B cell (primary cell): Measurements from ENCODE around the gene SPINK1. TPM values are rescaled to one million over a fixed set of nuclear protein-coding genes. Genes with fewer than 3 reads are reported as not detected.

Experiments
- ATAC-seq: fragments of 200-7000 bp; cut with Tn5 transposase; one replicate; pipeline ENCODE4 v1.10.0; 2021; ENCODE audit warnings: low read depth, mild to moderate bottlenecking, moderate number of reproducible peaks, moderate library complexity
- CTCF ChIA-PET: fragments of 350-600 bp; sonication (Branson Sonifier 250); formaldehyde crosslinking; loops from one replicate; lab custom pipeline; 2021; ENCODE audit warnings: antibody characterized with exemption, inconsistent platforms; lab: Charles Lee
- POLR2A ChIA-PET: fragments of 350-600 bp; sonication (Branson Sonifier 250); formaldehyde crosslinking; loops from one replicate; lab custom pipeline; 2021; ENCODE audit warnings: antibody characterized with exemption; lab: Charles Lee
- DNase-seq: peaks from one replicate; pipeline ENCODE4 v3.0.0; 2013
- H2AFZ ChIP-seq: 2 replicates; pipeline ENCODE4 v1.6.1; 2012; ENCODE audit warnings: mild to moderate bottlenecking, low read depth, low read length; ENCODE audit not compliant: insufficient read depth, poor library complexity, severe bottlenecking
- H3K27ac ChIP-seq, 2 donors: 1 replicate in 1 of 2; 2 replicates in 1 of 2; pipeline ENCODE4 v1.5.1; 2012 to 2013; ENCODE audit warnings: low read length in 2 of 2, mild to moderate bottlenecking in 2 of 2, moderate library complexity in 1 of 2
- H3K27me3 ChIP-seq, 4 experiments: fragments of 200-600 bp in 1 of 4; sonication (generic) in 1 of 4; replicated peaks in 1 of 4; 1 replicate in 2 of 4; 2 replicates in 2 of 4; pipeline versions ENCODE4 v1.6.1 to v1.7.0; 2013 to 2016; ENCODE audit warnings: low read length in 3 of 4, mild to moderate bottlenecking in 2 of 4, mixed read lengths in 1 of 4, moderate library complexity in 1 of 4; ENCODE audit not compliant: insufficient read depth in 4 of 4, control insufficient read depth in 3 of 4; ENCODE audit errors: control extremely low read depth in 1 of 4
- H3K36me3 ChIP-seq, 2 experiments: replicated peaks in 1 of 2; 1 replicate in 1 of 2; 2 replicates in 1 of 2; pipeline versions ENCODE4 v1.6.1 to v1.7.1; 2013; ENCODE audit warnings: low read length in 1 of 2; ENCODE audit not compliant: insufficient read depth in 2 of 2, control insufficient read depth in 1 of 2; ENCODE audit errors: control extremely low read depth in 1 of 2, extremely low read depth in 1 of 2
- H3K4me1 ChIP-seq, 2 donors: fragments of 200-600 bp in 1 of 2; sonication (generic) in 1 of 2; 1 replicate in 1 of 2; 2 replicates in 1 of 2; pipeline versions ENCODE4 v1.5.1 to v1.6.1; 2013 to 2017; ENCODE audit warnings: low read length in 2 of 2; ENCODE audit not compliant: control insufficient read depth in 2 of 2, insufficient read depth in 2 of 2
- H3K4me2 ChIP-seq: replicated peaks from 2 replicates; pipeline ENCODE3; 2012; ENCODE audit warnings: mild to moderate bottlenecking, low read depth, low read length; ENCODE audit not compliant: poor library complexity, severe bottlenecking
- H3K4me3 ChIP-seq, 5 experiments: fragments of 200-600 bp in 1 of 5; sonication (generic) in 1 of 5; 1 replicate in 3 of 5; 2 replicates in 2 of 5; pipeline versions ENCODE4 v1.5.1 to v1.7.0; 2011 to 2016; ENCODE audit warnings: low read length in 4 of 5, mild to moderate bottlenecking in 4 of 5, low read depth in 2 of 5, control low read depth in 1 of 5, moderate library complexity in 1 of 5; ENCODE audit not compliant: insufficient read depth in 1 of 5; ENCODE audit errors: control extremely low read depth in 1 of 5, extremely low read depth in 1 of 5
- H3K79me2 ChIP-seq: fragments of 200-600 bp; sonication (generic); one replicate; pipeline ENCODE4 v1.6.0; 2016; ENCODE audit warnings: low read length; ENCODE audit not compliant: control insufficient read depth, insufficient read depth
- H3K9ac ChIP-seq: fragments of 200-600 bp; sonication (generic); 2 replicates; pipeline ENCODE4 v1.6.1; 2017; ENCODE audit warnings: mild to moderate bottlenecking, low read length, moderate library complexity
- H3K9me3 ChIP-seq, 3 donors: one replicate each; pipeline versions ENCODE4 v1.6.1 to v1.7.1; 2013; ENCODE audit warnings: low read length in 2 of 3; ENCODE audit not compliant: control insufficient read depth in 2 of 3, insufficient read depth in 1 of 3; ENCODE audit errors: control extremely low read depth in 1 of 3
- H4K20me1 ChIP-seq: 2 replicates; pipeline ENCODE4 v1.6.0; 2012; ENCODE audit warnings: mild to moderate bottlenecking, low read length; ENCODE audit not compliant: insufficient read depth, control insufficient read depth, poor library complexity, severe bottlenecking
- H3K27ac Mint-ChIP-seq: one replicate; pipeline ENCODE4 v1.8.0; 2021; ENCODE audit warnings: mixed read lengths
- H3K27me3 Mint-ChIP-seq: one replicate; pipeline ENCODE4 v1.8.0; 2021; ENCODE audit warnings: mixed read lengths
- H3K4me1 Mint-ChIP-seq: one replicate; pipeline ENCODE4 v1.8.0; 2021; ENCODE audit warnings: mixed read lengths
- H3K4me3 Mint-ChIP-seq: one replicate; pipeline ENCODE4 v1.8.0; 2021; ENCODE audit warnings: mixed read lengths
- H3K9me3 Mint-ChIP-seq: one replicate; pipeline ENCODE4 v1.8.0; 2022; ENCODE audit warnings: mixed read lengths; ENCODE audit not compliant: insufficient read depth
- EZH2 ChIP-seq: IDR thresholded peaks from 2 replicates; pipeline ENCODE4 v1.6.1; 2012; ENCODE audit warnings: borderline replicate concordance, low read depth, mild to moderate bottlenecking, moderate library complexity, low read length; ENCODE audit not compliant: insufficient read depth, poor library complexity, severe bottlenecking
- WGBS: methylation state at CpG from one replicate; pipeline ENCODE4 v1.1.5; 2013; ENCODE audit warnings: missing lambda C conversion rate; ENCODE audit not compliant: insufficient coverage; 5-methylcytosine and 5-hydroxymethylcytosine counted together
- intact Hi-C: fragments of 100-400 bp; cut with micrococcal nuclease; formaldehyde crosslinking; loops from one replicate; pipeline ENCODE4 v1.10.0; 2022
- polyA plus RNA-seq: library from polyadenylated mRNA; depleted of rRNA; stranded (reverse); fragments of >200 nt; gene quantifications from 2 replicates; pipeline ENCODE4 v1.2.3, GENCODE V29; 2012
- total RNA-seq, 2 donors: library from RNA; stranded (reverse); fragments of 120-200 nt in 1 of 2; gene quantifications; 1 replicate in 1 of 2; 2 replicates in 1 of 2; pipeline versions ENCODE4 v1.2.3 to v1.2.4, GENCODE V29; 2013 to 2022
- TF ChIP-seq, protein P1 (sequence below): fragments of 200-600 bp; IDR thresholded peaks from one replicate; pipeline ENCODE4 v1.8.0; 2022; ENCODE audit warnings: antibody characterized with exemption, mild to moderate bottlenecking

SPINK1 gene
- total and polyA plus RNA-seq, 2 donors (not counting 1 experiment from before 2014, with no cell fraction given), result not detected

DNA sequence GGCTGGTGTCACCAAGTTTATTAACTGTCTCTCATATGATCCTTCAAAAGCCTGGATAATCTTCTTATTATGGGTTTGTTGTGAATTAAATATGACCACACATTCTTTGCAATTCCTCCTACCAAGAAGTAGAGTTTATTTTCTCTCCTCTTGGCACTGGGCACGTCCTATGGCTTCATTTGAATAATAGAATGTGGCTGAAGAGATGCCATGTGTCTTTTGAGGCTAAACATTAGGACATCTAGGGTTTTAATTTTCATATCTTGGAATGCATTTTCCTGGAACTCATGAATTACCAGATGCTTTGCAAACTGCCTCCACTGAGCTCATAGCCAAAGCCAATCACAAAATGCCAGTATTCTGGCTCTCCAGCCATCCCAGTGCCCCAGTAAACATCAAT is 27.1 kb upstream of the SPINK1 start:
- no peaks in the 10 kb centered on the region for H3K4me1 ChIP-seq
- no peak overlapping the region for H3K4me2 ChIP-seq
- intact Hi-C loops, result loop anchor here (5.0 kb wide), 1 partner anchor 1179 kb away; no protein-coding TSS in a partner anchor
- CTCF ChIA-PET, result interaction anchor here (1.0 to 1.9 kb wide), 3 partner anchors 12 to 24 kb away, joined by 3 to 7 read pairs (median 7); no protein-coding TSS in a partner anchor
- no peaks in the 10 kb centered on the region for H3K9me3 ChIP-seq
- H3K27ac ChIP-seq, result no peak overlapping the region
- no peak for ATAC-seq
- H3K27me3 ChIP-seq, result no peaks in the 10 kb centered on the region
- Mint-ChIP-seq H3K4me1 (no peaks in the 10 kb centered on the region), H3K27me3 (peaks cover 20% of the 10 kb centered on the region), H3K27ac (no peak overlapping the region), H3K4me3 (no peak overlapping the region), H3K9me3 (no peaks in the 10 kb centered on the region)
- H2AFZ ChIP-seq, result no peak overlapping the region
- no peak overlapping the region for H3K4me3 ChIP-seq
- POLR2A ChIA-PET, result no interaction called here
- H4K20me1 ChIP-seq, result no peaks in the 10 kb centered on the region
- no peak for DNase-seq
- TF ChIP-seq EZH2, result no peak
- TF ChIP-seq, protein P1, sequence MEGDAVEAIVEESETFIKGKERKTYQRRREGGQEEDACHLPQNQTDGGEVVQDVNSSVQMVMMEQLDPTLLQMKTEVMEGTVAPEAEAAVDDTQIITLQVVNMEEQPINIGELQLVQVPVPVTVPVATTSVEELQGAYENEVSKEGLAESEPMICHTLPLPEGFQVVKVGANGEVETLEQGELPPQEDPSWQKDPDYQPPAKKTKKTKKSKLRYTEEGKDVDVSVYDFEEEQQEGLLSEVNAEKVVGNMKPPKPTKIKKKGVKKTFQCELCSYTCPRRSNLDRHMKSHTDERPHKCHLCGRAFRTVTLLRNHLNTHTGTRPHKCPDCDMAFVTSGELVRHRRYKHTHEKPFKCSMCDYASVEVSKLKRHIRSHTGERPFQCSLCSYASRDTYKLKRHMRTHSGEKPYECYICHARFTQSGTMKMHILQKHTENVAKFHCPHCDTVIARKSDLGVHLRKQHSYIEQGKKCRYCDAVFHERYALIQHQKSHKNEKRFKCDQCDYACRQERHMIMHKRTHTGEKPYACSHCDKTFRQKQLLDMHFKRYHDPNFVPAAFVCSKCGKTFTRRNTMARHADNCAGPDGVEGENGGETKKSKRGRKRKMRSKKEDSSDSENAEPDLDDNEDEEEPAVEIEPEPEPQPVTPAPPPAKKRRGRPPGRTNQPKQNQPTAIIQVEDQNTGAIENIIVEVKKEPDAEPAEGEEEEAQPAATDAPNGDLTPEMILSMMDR, result no peak
- no CpG with 5 or more reads among the region's 1 CpG for WGBS
- no peaks in the 10 kb centered on the region for H3K36me3 ChIP-seq
- H3K79me2 ChIP-seq, result no peaks in the 10 kb centered on the region
- no peak overlapping the region for H3K9ac ChIP-seq

DNA sequence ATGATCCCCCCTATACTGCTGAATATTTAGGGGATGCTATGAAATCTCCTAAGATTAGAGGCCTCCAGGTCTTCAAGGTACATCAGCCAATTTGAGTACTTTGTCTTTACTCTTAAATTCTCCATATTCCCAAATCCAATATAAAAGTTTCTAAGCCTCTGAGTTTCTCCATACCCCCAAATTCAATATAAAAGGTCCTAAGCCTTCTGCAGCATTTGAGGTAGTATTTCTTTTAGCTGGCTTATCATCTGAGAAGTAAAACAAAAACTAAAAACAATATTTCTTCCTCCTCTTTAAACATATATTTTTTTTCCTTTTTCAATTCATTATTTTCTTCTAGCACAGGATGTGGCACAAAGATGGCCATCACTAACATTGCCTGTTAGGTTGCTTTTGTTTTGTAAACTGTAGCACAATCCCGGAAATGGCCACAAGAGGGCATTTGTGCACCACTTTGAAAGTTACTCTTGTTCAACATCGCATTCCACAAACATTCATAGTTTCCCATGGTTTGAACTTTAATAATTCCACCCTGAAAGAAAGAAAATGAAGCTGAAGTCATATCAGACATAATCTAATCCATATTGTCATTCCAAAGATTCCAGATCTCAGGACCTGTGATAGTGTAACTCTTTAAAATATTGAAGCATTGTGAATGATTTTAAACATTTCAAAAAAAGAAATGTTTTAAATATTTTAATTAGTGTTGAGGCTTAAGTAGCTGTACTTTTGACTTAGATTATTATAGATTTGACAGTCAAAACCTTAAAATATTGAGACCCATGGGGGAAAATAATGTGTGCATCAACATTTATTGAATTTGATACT is 26.0 kb upstream of the SPINK1 start:
- Histone ChIP-seq H3K36me3 (no peaks in the 10 kb centered on the region), H3K27me3 (no peaks in the 10 kb centered on the region), H3K4me1 (no peaks in the 10 kb centered on the region), H2AFZ (peak overlapping the region; percentile 30), H3K9ac (no peak overlapping the region), H3K9me3 (no peaks in the 10 kb centered on the region), H3K4me2 (no peak overlapping the region), H3K79me2 (no peaks in the 10 kb centered on the region), H3K27ac (no peak overlapping the region), H4K20me1 (no peaks in the 10 kb centered on the region), H3K4me3 (no peak overlapping the region)
- peak; percentile 27 for DNase-seq
- ATAC-seq, result no peak
- Mint-ChIP-seq H3K4me3 (no peak overlapping the region), H3K4me1 (no peaks in the 10 kb centered on the region), H3K27ac (no peak overlapping the region), H3K27me3 (peaks cover 23% of the 10 kb centered on the region), H3K9me3 (no peaks in the 10 kb centered on the region)
- 0% methylated on average over 1 of the region's 2 CpGs for WGBS
- ChIA-PET POLR2A (no interaction called here), CTCF (interaction anchor here (1.0 to 1.9 kb wide), 6 partner anchors 11 to 133 kb away, joined by 3 to 8 read pairs (median 5); no protein-coding TSS in a partner anchor)
- intact Hi-C loops, result loop anchor here (1.0 to 5.0 kb wide), 2 partner anchors 229 to 1180 kb away; no protein-coding TSS in a partner anchor
- TF ChIP-seq, protein P1, result peak; percentile 88
- no peak for TF ChIP-seq EZH2
